NCI-H226 (cell line): ENCODE results near the gene TTBK1.
A peak's percentile ranks its signal among the peaks of the same experiment; 100 is the strongest.

ENCODE experiments used
- DNase-seq: peaks from one replicate; pipeline ENCODE4 v3.0.0-alpha.2; 2015

Gene TTBK1

GRCh38 chr6:43226192-43226851, 17.0 kb upstream of the TTBK1 start:
- no peak for DNase-seq

- peak; percentile 62 for DNase-seq
These were observed 14.1 kb upstream of the TTBK1 start, which contains the start of gene DNPH1 for GRCh38 chr6:43228951-43229802. DNPH1 (minus strand) TSS chr6:43229481; CDS start chr6:43229456, 25 bp downstream.

GRCh38 chr6:43229803-43230620, 13.3 kb upstream of the TTBK1 start:
- no peak for DNase-seq

- no peak for DNase-seq
These were observed 12.2 kb upstream of the TTBK1 start for GRCh38 chr6:43231053-43231452.

GRCh38 chr6:43231735-43232450, 11.4 kb upstream of the TTBK1 start:
- no peak for DNase-seq

- DNase-seq: no peak
These were observed 7.4 kb upstream of the TTBK1 start for GRCh38 chr6:43235841-43236240.

GRCh38 chr6:43239054-43239453, 4.2 kb upstream of the TTBK1 start:
- no peak for DNase-seq

GRCh38 chr6:43240950-43241349, 2.3 kb upstream of the TTBK1 start:
- no peak for DNase-seq

GRCh38 chr6:43241446-43241845, 1.8 kb upstream of the TTBK1 start:
- no peak for DNase-seq

GRCh38 chr6:43243664-43244321, 512 bp downstream of the TTBK1 start:
- DNase-seq: no peak

GRCh38 chr6:43246301-43247113, 3.2 kb downstream of the TTBK1 start:
- DNase-seq: no peak

- peak; percentile 70 for DNase-seq
These were observed 4.1 kb downstream of the TTBK1 start for GRCh38 chr6:43247114-43247999.

GRCh38 chr6:43248101-43248500, 4.8 kb downstream of the TTBK1 start:
- DNase-seq: no peak

GRCh38 chr6:43248791-43249190, 5.5 kb downstream of the TTBK1 start:
- no peak for DNase-seq

GRCh38 chr6:43250992-43251373, 7.7 kb downstream of the TTBK1 start:
- no peak for DNase-seq

GRCh38 chr6:43253401-43253800, 10.1 kb downstream of the TTBK1 start:
- no peak for DNase-seq

GRCh38 chr6:43254138-43254817, 11.0 kb downstream of the TTBK1 start:
- no peak for DNase-seq

- DNase-seq: no peak
These were observed 11.6 kb downstream of the TTBK1 start for GRCh38 chr6:43254846-43255245.

- no peak for DNase-seq
These were observed 12.2 kb downstream of the TTBK1 start for GRCh38 chr6:43255408-43256054.
